Pancreas (tissue), 10 donors: Measurements from ENCODE around the gene SRGAP3. TPM values are rescaled to one million over a fixed set of nuclear protein-coding genes. Genes with fewer than 3 reads are reported as not detected.
A peak's percentile ranks its signal among the peaks of the same experiment; 100 is the strongest.

ENCODE experiments used
- ATAC-seq, 4 donors: fragments of 200-7000 bp; cut with Tn5 transposase; one replicate each; pipeline versions ENCODE4 v1.8.0 to v1.9.1; 2020; ENCODE audit warnings: mild to moderate bottlenecking in 4 of 4, moderate library complexity in 4 of 4
- DNase-seq, 6 donors: peaks; one replicate each; pipeline ENCODE4 v3.0.0-alpha.2; 2020
- FAIRE-seq: peaks from 2 replicates; lab custom pipeline; 2012; peaks lifted over from hg19 to GRCh38; lab: Jason Lieb, UNC
- H3K27ac ChIP-seq, 4 donors: fragments of 200-600 bp; sonication (generic); 1 replicate in 3 of 4; 2 replicates in 1 of 4; pipeline versions ENCODE4 v1.5.0 to v1.8.0; 2020
- H3K27me3 ChIP-seq, 4 donors: fragments of 200-600 bp; one replicate each; pipeline ENCODE4 v1.8.0; 2021
- H3K36me3 ChIP-seq, 3 donors: fragments of 200-600 bp; sonication (generic) in 1 of 3; one replicate each; pipeline versions ENCODE4 v1.5.0 to v1.8.0; 2020 to 2021
- H3K4me1 ChIP-seq, 3 donors: fragments of 200-600 bp; one replicate each; pipeline ENCODE4 v1.8.0; 2021
- H3K4me3 ChIP-seq, 4 donors: fragments of 200-600 bp; sonication (generic) in 2 of 4; one replicate each; pipeline versions ENCODE4 v1.5.0 to v1.8.0; 2020 to 2021
- H3K9me3 ChIP-seq, 4 donors: fragments of 200-600 bp; one replicate each; pipeline ENCODE4 v1.8.0; 2021
- CTCF ChIP-seq, 4 donors: fragments of 200-600 bp; sonication (generic) in 3 of 4; IDR thresholded peaks; one replicate each; pipeline versions ENCODE4 v1.5.0 to v1.8.0; 2021; ENCODE audit warnings: antibody characterized with exemption in 4 of 4
- WGBS, 2 donors: extraction: QIAGEN DNeasy Blood & Tissue Kit; methylation state at CpG; one replicate each; pipeline ENCODE4 v1.1.7; 2013; 5-methylcytosine and 5-hydroxymethylcytosine counted together
- intact Hi-C, 3 donors: fragments of 100-400 bp; cut with DNase I; formaldehyde crosslinking; loops; one replicate each; pipeline versions ENCODE4 v1.11.1 to v1.14.2; 2022
- polyA plus RNA-seq, 2 donors: library from polyadenylated mRNA; stranded (reverse); fragments of 200-250 nt; gene quantifications; one replicate each; pipeline ENCODE4 v1.2.3, GENCODE V29; 2013
- total RNA-seq, 6 donors: library from RNA; stranded (reverse); fragmentation: NEBNext Ultra II Directional in 4 of 6; extraction: Animal tissue kit (Norgen Biotek cat#: 25700) in 4 of 6; gene quantifications; one replicate each; pipeline versions ENCODE4 v1.2.1 to v1.2.4, GENCODE V29; 2021 to 2023
- donor health status: healthy with polysubstance abuse.
- donor health status: DM: no; HTN: no; CAD: no; lungs with moderate emphysema.
- donor health status: DM: no; HTN: no; CAD: no.
- donor health status: control.
- donor health status: control.
- donor health status: Bipolar disorder and iron deficiency.
- donor health status: DM: yes; HTN: yes; CAD: no.
- donor health status: DM: no; HTN: no; CAD: no.
- donor health status: DM: no; HTN: no; CAD: no.
- donor health status: DM: yes; HTN: yes; CAD: no.

SRGAP3 gene
- total and polyA plus RNA-seq, 8 donors, result 1.9 to 6.5 (median 3.0) TPM

- intact Hi-C loops, result no loop called here
- no peak for TF ChIP-seq CTCF (IDR thresholded peaks at IDR 0.05)
- Histone ChIP-seq H3K36me3 (no peaks in the 10 kb centered on the region), H3K27ac (no peak overlapping the region), H3K9me3 (no peaks in the 10 kb centered on the region), H3K27me3 (no peaks in the 10 kb centered on the region), H3K4me1 (no peaks in the 10 kb centered on the region), H3K4me3 (no peak overlapping the region)
- DNase-seq, result no peak
- FAIRE-seq, result no peak
- ATAC-seq, result no peak
- 82 to 88% methylated on average over 5 of the region's 5 CpGs for WGBS, 2 donors
Observed at GRCh38 chr3:9185701-9186100, 63.7 kb downstream of the SRGAP3 start.

GRCh38 chr3:9185046-9185445 lies 64.4 kb downstream of the SRGAP3 start:
- DNase-seq (no peak), ATAC-seq (no peak), FAIRE-seq (no peak)
- WGBS, 2 donors, result 89 to 96% methylated on average over 3 of the region's 3 CpGs
- intact Hi-C loops, result no loop called here
- Histone ChIP-seq H3K36me3 (no peaks in the 10 kb centered on the region), H3K27me3 (no peaks in the 10 kb centered on the region), H3K4me1 (no peaks in the 10 kb centered on the region), H3K4me3 (no peak overlapping the region), H3K9me3 (no peaks in the 10 kb centered on the region), H3K27ac (no peak overlapping the region)
- TF ChIP-seq CTCF (IDR thresholded peaks at IDR 0.05), result no peak

GRCh38 chr3:9184461-9184835 lies 65.0 kb downstream of the SRGAP3 start:
- no peak for DNase-seq
- no peak for TF ChIP-seq CTCF (IDR thresholded peaks at IDR 0.05)
- H3K9me3 ChIP-seq, result no peaks in the 10 kb centered on the region
- 88 to 93% methylated on average over 4 of the region's 4 CpGs for WGBS, 2 donors
- intact Hi-C loops, result no loop called here
- H3K27me3 ChIP-seq, result no peaks in the 10 kb centered on the region
- H3K4me1 ChIP-seq, result no peaks in the 10 kb centered on the region
- no peaks in the 10 kb centered on the region for H3K36me3 ChIP-seq
- no peak overlapping the region for H3K4me3 ChIP-seq
- H3K27ac ChIP-seq, result no peak overlapping the region
- FAIRE-seq, result no peak
- no peak for ATAC-seq

GRCh38 chr3:9183811-9184460 lies 65.5 kb downstream of the SRGAP3 start:
- ATAC-seq, result peak in 2 of 4 donors; percentile 25 to 66
- 39 to 50% methylated on average over 10 of the region's 10 CpGs for WGBS, 2 donors
- FAIRE-seq, result no peak
- DNase-seq, result no peak
- Histone ChIP-seq H3K27ac (no peak overlapping the region), H3K36me3 (no peaks in the 10 kb centered on the region), H3K4me1 (no peaks in the 10 kb centered on the region), H3K27me3 (no peaks in the 10 kb centered on the region), H3K4me3 (no peak overlapping the region), H3K9me3 (no peaks in the 10 kb centered on the region)
- TF ChIP-seq CTCF (IDR thresholded peaks at IDR 0.05), result no peak
- intact Hi-C loops, result no loop called here

- no peak for TF ChIP-seq CTCF (IDR thresholded peaks at IDR 0.05)
- peak in 1 of 4 donors; percentile 32 for ATAC-seq
- Histone ChIP-seq H3K4me3 (no peak overlapping the region), H3K27ac (no peak overlapping the region), H3K4me1 (no peaks in the 10 kb centered on the region), H3K27me3 (no peaks in the 10 kb centered on the region), H3K36me3 (no peaks in the 10 kb centered on the region), H3K9me3 (no peaks in the 10 kb centered on the region)
- FAIRE-seq, result no peak
- WGBS, 2 donors, result 58 to 72% methylated on average over 3 of the region's 3 CpGs
- no peak for DNase-seq
- intact Hi-C loops, result no loop called here
Observed at GRCh38 chr3:9183011-9183410, 66.4 kb downstream of the SRGAP3 start.
